ENCODE measurements around the gene PDZRN3.

DNA sequence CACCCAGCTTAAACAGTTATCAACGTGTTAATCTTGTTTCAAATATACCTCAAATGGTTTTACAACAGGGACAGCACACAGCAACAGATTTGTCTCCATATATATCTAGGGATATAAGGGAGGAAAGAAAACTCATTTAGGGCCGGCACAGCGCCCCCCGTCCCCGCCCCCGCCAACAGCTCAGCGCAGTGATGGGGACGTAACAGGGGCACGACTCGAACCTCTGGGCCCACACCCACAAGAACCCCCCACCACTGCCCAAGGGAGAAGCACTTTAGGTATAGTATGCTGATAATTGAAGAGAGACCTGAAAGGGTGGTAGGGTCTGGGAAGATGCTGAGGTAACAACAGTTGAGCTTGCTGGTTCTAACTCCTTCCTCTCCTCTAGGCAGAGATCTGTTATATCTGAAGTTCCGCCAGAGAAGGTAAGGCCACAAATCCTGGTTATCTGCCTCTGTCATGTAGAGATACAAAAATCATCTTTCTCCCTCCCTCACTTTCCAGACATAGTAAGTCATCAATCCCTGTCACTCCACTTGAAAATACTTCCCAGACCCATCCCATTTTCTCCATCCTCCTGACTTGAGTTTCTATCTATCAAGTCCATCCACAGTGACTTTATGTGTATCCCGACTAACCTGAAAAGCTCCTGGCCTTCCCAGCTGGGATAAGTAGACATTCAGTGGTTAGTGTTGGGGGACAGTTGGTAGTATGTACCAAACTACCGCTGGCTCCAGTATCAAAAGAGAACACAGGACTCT is 126.9 kb downstream of the PDZRN3 start:
- no peak for TF ChIP-seq POLR2A (IDR thresholded peaks at IDR 0.05)
- TF ChIP-seq, protein P1, sequence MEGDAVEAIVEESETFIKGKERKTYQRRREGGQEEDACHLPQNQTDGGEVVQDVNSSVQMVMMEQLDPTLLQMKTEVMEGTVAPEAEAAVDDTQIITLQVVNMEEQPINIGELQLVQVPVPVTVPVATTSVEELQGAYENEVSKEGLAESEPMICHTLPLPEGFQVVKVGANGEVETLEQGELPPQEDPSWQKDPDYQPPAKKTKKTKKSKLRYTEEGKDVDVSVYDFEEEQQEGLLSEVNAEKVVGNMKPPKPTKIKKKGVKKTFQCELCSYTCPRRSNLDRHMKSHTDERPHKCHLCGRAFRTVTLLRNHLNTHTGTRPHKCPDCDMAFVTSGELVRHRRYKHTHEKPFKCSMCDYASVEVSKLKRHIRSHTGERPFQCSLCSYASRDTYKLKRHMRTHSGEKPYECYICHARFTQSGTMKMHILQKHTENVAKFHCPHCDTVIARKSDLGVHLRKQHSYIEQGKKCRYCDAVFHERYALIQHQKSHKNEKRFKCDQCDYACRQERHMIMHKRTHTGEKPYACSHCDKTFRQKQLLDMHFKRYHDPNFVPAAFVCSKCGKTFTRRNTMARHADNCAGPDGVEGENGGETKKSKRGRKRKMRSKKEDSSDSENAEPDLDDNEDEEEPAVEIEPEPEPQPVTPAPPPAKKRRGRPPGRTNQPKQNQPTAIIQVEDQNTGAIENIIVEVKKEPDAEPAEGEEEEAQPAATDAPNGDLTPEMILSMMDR (IDR thresholded peaks at IDR 0.05): no peak

Data from heart left ventricle (tissue), 13 donors.